ENCODE results near the gene DENND1A. TPM values are rescaled to one million over a fixed set of nuclear protein-coding genes. Genes with fewer than 3 reads are reported as not detected.
"Not testable (repeated sequence)": the region's sequence is repeated elsewhere in the genome, so short reads cannot be mapped to it uniquely, and the experiment has no call there.

DENND1A gene
- total RNA-seq, 1 donor from 2014 or later: 25.2 TPM

- Mint-ChIP-seq H3K4me3 (no peak overlapping the region), H3K4me1 (no peaks in the 10 kb centered on the region), H3K9me3 (no peaks in the 10 kb centered on the region), H3K36me3 (ENCODE audit: low read depth) (no peaks in the 10 kb centered on the region), H3K27ac (no peak overlapping the region), H3K27me3 (peaks cover 7% of the 10 kb centered on the region)
- DNase-seq: no peak
- intact Hi-C loops (cut with micrococcal nuclease): no loop called here
- CTCF ChIA-PET: no interaction called here
- no peak for TF ChIP-seq CTCF (IDR thresholded peaks at IDR 0.05)
- POLR2A ChIA-PET: no interaction called here
- ATAC-seq (ENCODE audit: low read depth): no peak
These were observed 17.4 kb upstream of the DENND1A start for GRCh38 chr9:123947326-123947725.

- CTCF ChIA-PET: no interaction called here
- DNase-seq (no peak), ATAC-seq (ENCODE audit: low read depth) (no peak)
- Mint-ChIP-seq H3K27me3 (peaks cover 5% of the 10 kb centered on the region), H3K4me3 (no peak overlapping the region), H3K4me1 (no peaks in the 10 kb centered on the region), H3K36me3 (ENCODE audit: low read depth) (no peaks in the 10 kb centered on the region), H3K27ac (no peak overlapping the region), H3K9me3 (no peaks in the 10 kb centered on the region)
- TF ChIP-seq CTCF (IDR thresholded peaks at IDR 0.05): no peak
- intact Hi-C loops (cut with micrococcal nuclease): no loop called here
- POLR2A ChIA-PET: interaction anchor here (0.7 kb wide), 1 partner anchor 57 kb away, joined by 6 read pairs; no protein-coding TSS in a partner anchor
These were observed 16.3 kb upstream of the DENND1A start for GRCh38 chr9:123946101-123946821.

- ATAC-seq (ENCODE audit: low read depth): no peak
- Mint-ChIP-seq H3K27me3 (peaks cover 3% of the 10 kb centered on the region), H3K4me1 (no peaks in the 10 kb centered on the region), H3K4me3 (no peak overlapping the region), H3K27ac (no peak overlapping the region), H3K9me3 (no peaks in the 10 kb centered on the region), H3K36me3 (ENCODE audit: low read depth) (no peaks in the 10 kb centered on the region)
- intact Hi-C loops (cut with micrococcal nuclease): no loop called here
- ChIA-PET POLR2A (no interaction called here), CTCF (no interaction called here)
- DNase-seq: no peak
- TF ChIP-seq CTCF (IDR thresholded peaks at IDR 0.05): no peak
These were observed 15.6 kb upstream of the DENND1A start for GRCh38 chr9:123945532-123945931.

- CTCF ChIA-PET; intact Hi-C loops (cut with micrococcal nuclease); H3K4me3 Mint-ChIP-seq; H3K9me3 Mint-ChIP-seq; H3K27ac Mint-ChIP-seq; DNase-seq; ATAC-seq (ENCODE audit: low read depth); H3K36me3 Mint-ChIP-seq (ENCODE audit: low read depth); H3K27me3 Mint-ChIP-seq; H3K4me1 Mint-ChIP-seq: not testable (repeated sequence)
- POLR2A ChIA-PET: interaction anchor here (0.7 kb wide), 1 partner anchor 1129 kb away, joined by 4 read pairs; no protein-coding TSS in a partner anchor
These were observed 14.5 kb upstream of the DENND1A start for GRCh38 chr9:123944464-123944863.

GRCh38 chr9:123943671-123944070 is 13.7 kb upstream of the DENND1A start:
- Mint-ChIP-seq H3K36me3 (ENCODE audit: low read depth) (no peaks in the 10 kb centered on the region), H3K27ac (no peak overlapping the region), H3K27me3 (peaks cover 3% of the 10 kb centered on the region), H3K4me3 (no peak overlapping the region), H3K4me1 (no peaks in the 10 kb centered on the region), H3K9me3 (no peaks in the 10 kb centered on the region)
- POLR2A ChIA-PET: interaction anchor here (0.7 kb wide), 1 partner anchor 1129 kb away, joined by 4 read pairs; no protein-coding TSS in a partner anchor
- CTCF ChIA-PET: no interaction called here
- intact Hi-C loops (cut with micrococcal nuclease): no loop called here
- TF ChIP-seq CTCF (IDR thresholded peaks at IDR 0.05): no peak
- ATAC-seq (ENCODE audit: low read depth) (no peak), DNase-seq (no peak)

Measured in activated B cell treated with CpG ODN at 0.5 μM for 24 hours (primary cell).